ENCODE measurements around the gene OBSL1.

The OBSL1 gene

GRCh38 chr2:219554350-219554749, 17.0 kb downstream of the OBSL1 start:
- H3K4me3 ChIP-seq (ENCODE audit: low read depth, low read length) = no peak overlapping the region
- DNase-seq (ENCODE audit: low read depth) = no peak
- no peak for TF ChIP-seq CTCF (conservative IDR thresholded peaks at IDR 0.05; ENCODE audit: low read depth, low read length)

- no peak overlapping the region for H3K4me3 ChIP-seq (ENCODE audit: low read depth, low read length)
- TF ChIP-seq CTCF (conservative IDR thresholded peaks at IDR 0.05; ENCODE audit: low read depth, low read length) = no peak
- DNase-seq (ENCODE audit: low read depth) = no peak
Measured at GRCh38 chr2:219553463-219553963, 17.8 kb downstream of the OBSL1 start.

- no peak for TF ChIP-seq CTCF (conservative IDR thresholded peaks at IDR 0.05; ENCODE audit: low read depth, low read length)
Measured at GRCh38 chr2:219553168-219553417, 18.2 kb downstream of the OBSL1 start.

GRCh38 chr2:219552382-219553167, 18.8 kb downstream of the OBSL1 start:
- TF ChIP-seq CTCF (conservative IDR thresholded peaks at IDR 0.05; ENCODE audit: low read depth, low read length) = no peak
- peak; percentile 77 for DNase-seq (ENCODE audit: low read depth)
- H3K4me3 ChIP-seq (ENCODE audit: low read depth, low read length) = peak overlapping the region; percentile 69

More at GRCh38 chr2:219553168-219553417, 18.2 kb downstream of the OBSL1 start:
- H3K4me3 ChIP-seq (ENCODE audit: low read depth, low read length) = no peak overlapping the region
- no peak for DNase-seq (ENCODE audit: low read depth)

GRCh38 chr2:219551441-219552381, 19.6 kb downstream of the OBSL1 start:
- peak overlapping the region; percentile 69 for H3K4me3 ChIP-seq (ENCODE audit: low read depth, low read length)
- no peak for TF ChIP-seq CTCF (conservative IDR thresholded peaks at IDR 0.05; ENCODE audit: low read depth, low read length)
- DNase-seq (ENCODE audit: low read depth) = peak; percentile 20

- no peak for TF ChIP-seq CTCF (conservative IDR thresholded peaks at IDR 0.05; ENCODE audit: low read depth, low read length)
- no peak overlapping the region for H3K4me3 ChIP-seq (ENCODE audit: low read depth, low read length)
- DNase-seq (ENCODE audit: low read depth) = no peak
Measured at GRCh38 chr2:219549619-219550018, 21.7 kb downstream of the OBSL1 start.

Measured in choroid plexus epithelial cell (primary cell).